HepG2 (cell line): ENCODE results near the gene GUCY1A1. TPM values are rescaled to one million over a fixed set of nuclear protein-coding genes. Genes with fewer than 3 reads are reported as not detected.

Source experiments
- ATAC-seq: fragments of 200-7000 bp; cut with Tn5 transposase; 3 replicates; pipeline ENCODE4 v1.9.1; 2020; ENCODE audit warnings: mild to moderate bottlenecking, moderate library complexity
- BruUV-seq: library from RNA; stranded (reverse); fragments of 400-500 nt; replicated peaks from 2 replicates; lab custom pipeline; 2021; lab: Mats Ljungman, UMichigan
- CTCF ChIA-PET: fragments of 300-600 bp; formaldehyde crosslinking; extraction: SDS; loops from one replicate; lab custom pipeline; 2021; ENCODE audit warnings: low total read pairs, inconsistent platforms, low intra/inter-chr PET ratio; lab: Yijun Ruan, JAX
- POLR2A ChIA-PET: fragments of 350-600 bp; sonication (Branson Sonifier 250); formaldehyde crosslinking; loops from one replicate; lab custom pipeline; 2020; ENCODE audit warnings: antibody characterized with exemption, inconsistent platforms; lab: Yijun Ruan, JAX
- DNase-seq: peaks from one replicate; pipeline ENCODE4 v3.0.0-alpha.2; 2015; ENCODE audit warnings: low spot score
- FAIRE-seq: peaks from 3 replicates; lab custom pipeline; 2011; peaks lifted over from hg19 to GRCh38; lab: Jason Lieb, UNC
- H2AFZ ChIP-seq: one replicate; pipeline ENCODE4 v1.6.1; 2011; ENCODE audit warnings: low read length, inconsistent platforms
- H3K27ac ChIP-seq: fragments of 300-600 bp; 3 replicates; pipeline ENCODE4 v1.8.0; 2011; ENCODE audit warnings: mixed run types, mild to moderate bottlenecking, mixed read lengths, low read length, inconsistent platforms; ENCODE audit not compliant: insufficient read depth; ENCODE audit errors: extremely low read length
- H3K27me3 ChIP-seq, 2 experiments: fragments of 200-600 bp in 1 of 2; 2 replicates in 1 of 2; 3 replicates in 1 of 2; pipeline versions ENCODE4 v1.6.0 to v1.8.0; 2011; ENCODE audit warnings: low read length in 2 of 2, mild to moderate bottlenecking in 2 of 2, moderate library complexity in 2 of 2, inconsistent platforms in 1 of 2; ENCODE audit not compliant: insufficient read depth in 2 of 2, control insufficient read depth in 1 of 2
- H3K36me3 ChIP-seq, 2 experiments: fragments of 200-600 bp in 1 of 2; replicated peaks in 1 of 2; 2 replicates in 1 of 2; 3 replicates in 1 of 2; pipeline versions ENCODE4 v1.5.1 to v1.8.0; 2011; ENCODE audit warnings: low read length in 2 of 2, inconsistent platforms in 1 of 2; ENCODE audit not compliant: insufficient read depth in 2 of 2, control insufficient read depth in 1 of 2
- H3K4me1 ChIP-seq: 2 replicates; pipeline ENCODE4 v1.5.1; 2012; ENCODE audit warnings: low read length, inconsistent platforms; ENCODE audit not compliant: insufficient read depth
- H3K4me2 ChIP-seq: 2 replicates; pipeline ENCODE4 v1.6.0; 2011; ENCODE audit warnings: low read depth, low read length, inconsistent platforms
- H3K4me3 ChIP-seq, 3 experiments: fragments of 200-600 bp in 1 of 3; sonication (generic), shearing (Covaris generic) in 1 of 3; replicated peaks in 1 of 3; 2 replicates each; pipeline ENCODE4 v1.5.1; 2011 to 2016; ENCODE audit warnings: low read length in 3 of 3, inconsistent platforms in 2 of 3, low read depth in 2 of 3, mild to moderate bottlenecking in 2 of 3, control low read depth in 1 of 3, mixed read lengths in 1 of 3; ENCODE audit not compliant: insufficient read depth in 1 of 3
- H3K79me2 ChIP-seq: one replicate; pipeline ENCODE4 v1.6.1; 2011; ENCODE audit warnings: low read length, inconsistent platforms; ENCODE audit not compliant: insufficient read depth
- H3K9ac ChIP-seq: 2 replicates; pipeline ENCODE4 v1.6.0; 2011; ENCODE audit warnings: mild to moderate bottlenecking, low read depth, low read length, inconsistent platforms; ENCODE audit not compliant: insufficient read depth
- H3K9me3 ChIP-seq: 2 replicates; pipeline ENCODE4 v1.5.1; 2012; ENCODE audit warnings: mild to moderate bottlenecking, low read length
- H4K20me1 ChIP-seq: 2 replicates; pipeline ENCODE4 v1.6.0; 2011; ENCODE audit warnings: inconsistent platforms, mild to moderate bottlenecking, low read length, moderate library complexity; ENCODE audit not compliant: insufficient read depth
- AHR ChIP-seq: IDR thresholded peaks from 2 replicates; pipeline ENCODE4 v1.6.1; 2018; ENCODE audit warnings: missing genetic modification reagents, missing compliant biosample characterization
- LRRFIP1 ChIP-seq: sonication (generic); formaldehyde crosslinking; conservative IDR thresholded peaks from 2 replicates; pipeline ENCODE4 v1.4.0; 2020; ENCODE audit warnings: missing genetic modification reagents
- NBN ChIP-seq: fragments of 450-650 bp; conservative IDR thresholded peaks from 2 replicates; pipeline ENCODE4 v1.6.1; 2017
- NFIB ChIP-seq: sonication (generic); formaldehyde crosslinking; IDR thresholded peaks from 2 replicates; pipeline ENCODE4 v1.9.0; 2021; ENCODE audit warnings: missing genetic modification reagents, mild to moderate bottlenecking, borderline replicate concordance
- ZNF207 ChIP-seq: fragments of 450-650 bp; IDR thresholded peaks from 2 replicates; pipeline ENCODE4 v1.6.1; 2016; ENCODE audit warnings: antibody characterized with exemption, borderline replicate concordance
- WGBS: methylation state at CpG from one replicate; pipeline ENCODE4 v1.1.6; 2017; ENCODE audit warnings: low lambda C conversion rate; 5-methylcytosine and 5-hydroxymethylcytosine counted together
- in situ Hi-C: cut with HindIII; loops from 2 replicates; pipeline ENCODE4 v1.10.0; 2017; ENCODE audit warnings: low pct_unique_long_range_greater_than_20kb; ENCODE audit not compliant: extremely low pct_ligation_motif_present
- intact Hi-C: fragments of 100-400 bp; cut with micrococcal nuclease; formaldehyde crosslinking; loops from one replicate; pipeline ENCODE4 v1.10.0; 2022; ENCODE audit not compliant: unreplicated experiment
- polyA plus RNA-seq, 8 experiments: library from polyadenylated mRNA; depleted of rRNA in 3 of 8; stranded (reverse) in 7 of 8; unstranded in 1 of 8; fragments of >200 nt; fragmentation: Illumina TruSeq in 4 of 8; extraction: Trizol in 4 of 8; gene quantifications; 2 replicates each; pipeline versions ENCODE4 v1.2.1 to v1.2.3, GENCODE V29; 2011 to 2016; ENCODE audit warnings: low read depth in 4 of 8, missing spikeins in 1 of 8, mixed read lengths in 1 of 8; ENCODE audit not compliant: insufficient read depth in 1 of 8
- total RNA-seq, 5 experiments: library from RNA; depleted of rRNA; stranded (reverse); fragments of >200 nt; fragmentation: Illumina TruSeq; extraction: Trizol; gene quantifications; 2 replicates each; pipeline ENCODE4 v1.2.3, GENCODE V29; 2016; ENCODE audit warnings: low read depth in 1 of 5
- TF ChIP-seq, protein P1 (sequence below): sonication (generic); formaldehyde crosslinking; IDR thresholded peaks from 2 replicates; pipeline ENCODE4 v1.5.0; 2020; ENCODE audit warnings: missing genetic modification reagents

Gene GUCY1A1
- total and polyA plus RNA-seq, 2 of the 13 experiments (the other 11 are each of a cell fraction or from before 2014, with no cell fraction given): not detected

- Histone ChIP-seq H3K9ac (no peak overlapping the region), H3K9me3 (no peaks in the 10 kb centered on the region), H3K4me2 (no peak overlapping the region), H3K4me1 (no peaks in the 10 kb centered on the region), H4K20me1 (no peaks in the 10 kb centered on the region), H3K4me3 (no peak overlapping the region), H3K36me3 (no peaks in the 10 kb centered on the region), H3K27me3 (no peaks in the 10 kb centered on the region), H2AFZ (no peak overlapping the region), H3K79me2 (no peaks in the 10 kb centered on the region), H3K27ac (no peak overlapping the region)
- ChIA-PET POLR2A (no interaction called here), CTCF (no interaction called here)
- no peak for DNase-seq
- ATAC-seq: no peak
- intact Hi-C loops (no loop called here), in situ Hi-C loops (no loop called here)
- no peak for TF ChIP-seq NBN
- TF ChIP-seq NFIB (CRISPR knock-in tag): no peak
- TF ChIP-seq ZNF207: no peak
- no peak for TF ChIP-seq LRRFIP1
- no peak for TF ChIP-seq AHR (CRISPR knock-in tag)
- TF ChIP-seq, protein P1, sequence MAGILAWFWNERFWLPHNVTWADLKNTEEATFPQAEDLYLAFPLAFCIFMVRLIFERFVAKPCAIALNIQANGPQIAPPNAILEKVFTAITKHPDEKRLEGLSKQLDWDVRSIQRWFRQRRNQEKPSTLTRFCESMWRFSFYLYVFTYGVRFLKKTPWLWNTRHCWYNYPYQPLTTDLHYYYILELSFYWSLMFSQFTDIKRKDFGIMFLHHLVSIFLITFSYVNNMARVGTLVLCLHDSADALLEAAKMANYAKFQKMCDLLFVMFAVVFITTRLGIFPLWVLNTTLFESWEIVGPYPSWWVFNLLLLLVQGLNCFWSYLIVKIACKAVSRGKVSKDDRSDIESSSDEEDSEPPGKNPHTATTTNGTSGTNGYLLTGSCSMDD (CRISPR knock-in tag): no peak
- BruUV-seq: no TSS peak
- WGBS: 4% methylated on average over 6 of the region's 6 CpGs
- no peak for FAIRE-seq
These were observed 8.0 kb downstream of the GUCY1A1 start for GRCh38 chr4:155674669-155675071.
